G401.6 (cell line): ENCODE results near the gene DLG3.
"Not testable (repeated sequence)": the region's sequence is repeated elsewhere in the genome, so short reads cannot be mapped to it uniquely, and the experiment has no call there.

Experiments
- FAIRE-seq: peaks from 2 replicates; lab custom pipeline; 2012; peaks lifted over from hg19 to GRCh38; lab: Jason Lieb, UNC

DLG3 gene

DNA sequence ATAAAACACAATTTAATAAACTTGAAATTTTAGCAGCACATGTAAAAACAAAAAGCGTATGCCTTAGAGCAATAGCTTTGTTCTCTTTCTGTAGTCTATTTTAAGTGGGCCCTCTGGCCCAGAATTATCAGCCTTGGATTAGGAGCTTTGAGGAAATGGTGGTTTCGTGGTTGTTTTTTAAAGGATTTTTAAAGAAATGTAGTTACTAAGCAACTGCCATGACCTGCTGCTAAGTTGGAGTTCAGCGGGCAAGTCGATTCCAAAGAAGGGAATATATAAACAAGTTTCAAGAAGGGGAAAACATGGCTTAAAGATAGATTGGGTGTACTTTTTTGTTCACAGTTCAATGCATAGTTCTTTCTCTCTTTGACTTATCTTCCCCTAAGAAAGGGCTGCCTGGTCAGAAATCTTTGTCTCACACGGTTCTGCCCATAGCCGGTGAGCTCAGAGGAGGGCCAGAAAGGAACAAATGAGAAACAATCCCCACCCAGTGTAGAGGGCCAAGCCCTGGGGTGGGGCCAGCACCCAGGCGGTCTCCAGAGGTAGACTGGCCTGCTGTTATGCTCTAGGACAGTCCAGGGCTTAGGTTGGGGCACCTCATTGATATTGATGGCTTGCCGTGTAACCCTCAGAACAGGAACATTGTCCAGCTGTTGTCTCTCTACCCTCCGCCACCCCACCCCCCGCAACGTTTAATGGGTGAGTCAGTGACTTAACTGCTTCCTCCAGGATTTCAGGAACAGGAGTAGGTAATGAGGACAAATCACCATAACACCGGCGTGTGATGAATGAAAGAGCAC lies 32.5 kb downstream of the DLG3 start:
- FAIRE-seq = no peak

DNA sequence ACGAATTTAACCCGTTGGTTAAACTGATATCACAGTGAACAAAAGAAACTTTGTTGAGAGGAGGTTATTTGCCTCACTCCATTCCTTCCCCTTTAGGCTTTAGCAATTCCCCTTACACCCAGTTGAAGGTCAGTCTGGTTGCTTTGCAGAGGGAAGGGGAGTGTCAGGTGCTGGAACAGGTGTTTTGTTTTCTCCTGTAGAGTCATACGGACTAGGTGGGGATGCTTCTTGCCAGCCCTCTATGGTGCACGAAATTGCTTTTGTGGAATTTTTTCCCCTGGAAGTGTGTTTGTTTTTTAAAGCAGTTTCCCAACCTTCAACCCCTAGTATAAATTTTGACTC lies 33.1 kb downstream of the DLG3 start:
- FAIRE-seq = no peak

- no peak for FAIRE-seq
Observed at GRCh38 chrX:70478526-70479245, 34.1 kb downstream of the DLG3 start.

DNA sequence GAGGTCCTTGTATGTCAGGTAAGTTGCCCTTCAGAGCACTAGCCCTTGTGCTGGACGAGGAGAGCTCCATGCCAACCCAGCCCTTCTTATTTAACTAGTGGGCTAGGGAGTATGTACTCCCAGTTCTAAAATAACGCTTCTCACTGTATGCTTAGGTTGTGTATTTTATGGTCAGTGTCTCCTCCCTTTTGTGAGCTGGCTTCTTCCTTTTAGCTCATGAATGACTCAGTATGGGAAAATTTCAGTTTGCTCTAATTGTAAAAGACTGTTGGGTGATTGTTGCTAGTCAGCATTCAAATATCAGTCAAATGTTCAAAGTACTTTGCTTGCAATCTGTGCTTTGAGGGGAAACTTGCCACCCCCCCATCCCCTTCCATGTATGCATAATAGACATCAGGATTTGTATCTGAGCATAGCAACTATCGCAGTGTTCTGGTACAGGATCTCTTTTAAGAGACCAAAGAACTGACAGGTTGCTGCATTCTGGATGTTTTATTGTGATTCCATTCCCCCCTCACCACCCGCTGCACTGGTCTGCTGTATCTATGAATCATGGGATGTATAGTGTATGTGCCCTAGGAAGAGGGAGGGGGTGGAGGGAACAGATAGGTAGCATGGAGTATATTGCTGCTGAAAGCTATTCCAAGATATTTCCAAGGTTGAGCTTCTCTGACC lies 34.7 kb downstream of the DLG3 start:
- no peak for FAIRE-seq

DNA sequence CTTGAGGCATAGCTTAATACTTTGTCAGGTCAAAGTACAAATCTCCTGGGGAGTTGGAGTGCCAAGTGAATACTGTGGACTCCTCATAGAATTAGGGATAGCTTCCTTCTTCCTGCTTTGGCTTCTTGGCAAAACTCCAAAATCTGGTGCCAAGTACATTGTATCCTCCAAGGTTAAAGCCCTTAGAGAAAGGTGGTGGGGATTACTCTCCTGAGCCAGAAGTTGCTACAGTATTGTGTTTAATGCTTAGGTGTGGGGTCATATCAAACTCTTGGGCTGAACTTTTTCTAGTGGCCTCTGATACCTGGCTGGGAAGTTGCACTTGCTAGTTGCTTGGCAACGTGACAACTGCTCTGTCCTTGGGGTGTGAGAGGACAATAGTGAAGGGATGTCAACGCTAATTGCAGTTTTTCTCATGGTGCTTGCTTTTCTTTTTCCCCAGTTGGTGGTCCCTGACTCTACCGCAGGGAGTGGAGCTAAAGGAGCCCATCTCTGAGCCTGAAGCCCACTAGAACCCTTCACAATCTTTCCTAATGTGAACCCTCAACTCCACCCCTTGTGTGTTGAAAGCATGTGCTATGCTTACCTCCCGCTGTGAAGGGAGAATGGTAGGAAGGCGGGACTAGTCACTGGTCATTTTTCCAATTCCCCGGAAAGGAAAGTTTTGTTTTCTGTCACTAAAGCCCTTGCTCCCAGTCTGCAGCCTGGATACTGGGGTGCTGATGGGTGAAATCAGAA lies 35.5 kb downstream of the DLG3 start:
- no peak for FAIRE-seq

DNA sequence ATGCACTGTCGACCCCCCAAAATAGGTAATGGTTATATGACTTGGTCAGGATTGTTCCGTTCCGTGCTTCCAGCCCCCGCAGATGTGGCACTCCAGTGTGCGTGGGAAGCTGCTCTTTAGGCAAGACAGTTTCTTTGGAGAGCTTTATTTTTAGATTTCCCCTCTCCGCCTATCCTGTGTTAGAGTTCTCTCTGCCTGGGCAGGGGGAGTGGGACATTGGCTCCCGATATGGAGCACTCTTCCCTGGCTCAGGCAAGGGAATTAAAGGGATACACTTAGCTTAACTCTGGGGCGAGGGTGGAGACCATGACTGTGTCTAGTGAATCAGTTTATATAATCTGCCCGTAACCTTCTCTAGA lies 36.0 kb downstream of the DLG3 start:
- no peak for FAIRE-seq

- no peak for FAIRE-seq
Observed at GRCh38 chrX:70481471-70482270, 37.0 kb downstream of the DLG3 start.

DNA sequence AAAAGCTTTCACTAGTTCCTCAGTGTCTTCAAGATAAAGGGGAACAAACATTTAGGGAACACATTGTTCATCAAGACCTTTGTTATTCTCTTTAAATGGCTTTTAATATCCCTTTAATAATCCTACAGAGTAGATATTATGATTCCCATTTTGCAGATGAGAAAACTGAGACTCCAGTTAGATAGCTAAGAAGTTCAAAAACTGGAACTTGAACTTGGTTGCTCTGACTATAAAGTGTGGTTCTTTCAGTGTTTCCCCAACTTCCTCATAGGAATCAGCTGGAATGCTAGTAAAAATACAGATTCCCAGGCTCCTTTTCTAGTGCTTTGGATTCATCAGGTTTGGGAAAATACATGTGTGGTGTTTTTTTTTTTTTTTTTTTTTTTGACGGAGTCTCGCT lies 37.7 kb downstream of the DLG3 start:
- FAIRE-seq = no peak

DNA sequence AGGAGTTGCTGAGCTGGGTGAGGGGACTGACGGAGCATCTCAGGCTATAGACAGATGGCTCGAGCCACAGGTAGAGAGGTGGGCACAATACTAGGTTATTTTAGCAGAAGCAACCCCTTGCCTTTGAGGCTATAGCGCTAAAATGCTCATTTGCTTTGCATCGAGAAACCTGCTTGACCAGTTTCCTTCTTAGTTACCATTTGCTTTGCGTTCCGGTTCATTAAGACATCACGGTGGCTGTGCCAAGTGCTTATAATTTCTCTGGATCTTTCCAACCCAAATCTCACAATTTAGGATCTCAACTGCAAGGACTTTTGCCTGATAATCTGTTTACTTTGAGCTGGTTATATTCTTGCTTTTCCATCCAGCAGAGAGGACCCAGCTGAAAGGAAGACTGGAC lies 40.8 kb downstream of the DLG3 start:
- no peak for FAIRE-seq

- FAIRE-seq = no peak
Observed at GRCh38 chrX:70488856-70489255, 44.2 kb downstream of the DLG3 start.

GRCh38 chrX:70494441-70494840 lies 49.8 kb downstream of the DLG3 start:
- no peak for FAIRE-seq

- FAIRE-seq = no peak
Observed at GRCh38 chrX:70496491-70496890, 51.9 kb downstream of the DLG3 start.

DNA sequence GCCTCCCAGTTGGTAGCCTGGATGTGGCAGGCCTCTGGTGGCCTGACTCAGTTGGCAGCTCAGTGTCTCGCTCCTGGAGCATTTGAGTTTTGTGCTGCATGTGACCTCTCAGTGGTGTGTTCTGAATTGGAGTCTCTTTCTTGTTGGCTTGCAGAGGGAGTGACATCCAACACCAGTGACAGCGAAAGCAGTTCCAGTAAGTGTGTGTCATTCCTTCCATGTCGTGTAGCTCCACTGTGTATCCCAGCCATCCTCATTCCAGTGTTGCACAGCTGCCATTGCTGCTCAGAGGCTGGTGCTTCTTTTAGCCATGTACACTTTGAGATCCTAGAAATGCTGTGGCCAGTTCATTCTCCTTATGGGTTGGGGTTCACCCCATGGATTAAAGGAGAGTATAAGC lies 52.4 kb downstream of the DLG3 start:
- no peak for FAIRE-seq

DNA sequence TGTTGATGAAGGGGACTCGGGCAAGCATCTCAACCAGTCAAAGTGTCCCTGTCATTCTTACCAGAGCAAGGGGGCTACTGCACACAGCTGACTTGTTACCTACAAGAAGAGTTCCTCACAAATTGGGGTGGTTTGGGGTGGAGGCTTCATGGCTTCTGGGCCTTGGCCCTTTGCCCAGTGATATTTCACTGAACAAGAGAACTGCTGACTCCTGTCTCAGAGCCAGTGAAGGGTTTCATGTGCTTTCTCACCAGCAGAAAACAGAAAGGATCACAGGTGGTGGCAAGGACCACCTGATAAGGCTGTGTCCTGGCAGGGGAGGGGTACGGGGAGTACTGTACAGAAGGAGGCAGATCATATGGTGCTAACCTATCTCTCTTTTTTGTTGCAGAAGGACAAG lies 53.5 kb downstream of the DLG3 start:
- no peak for FAIRE-seq

GRCh38 chrX:70500826-70501225 lies 56.2 kb downstream of the DLG3 start:
- FAIRE-seq = no peak

- no peak for FAIRE-seq
Observed at GRCh38 chrX:70504772-70505450, 60.3 kb downstream of the DLG3 start.

DNA sequence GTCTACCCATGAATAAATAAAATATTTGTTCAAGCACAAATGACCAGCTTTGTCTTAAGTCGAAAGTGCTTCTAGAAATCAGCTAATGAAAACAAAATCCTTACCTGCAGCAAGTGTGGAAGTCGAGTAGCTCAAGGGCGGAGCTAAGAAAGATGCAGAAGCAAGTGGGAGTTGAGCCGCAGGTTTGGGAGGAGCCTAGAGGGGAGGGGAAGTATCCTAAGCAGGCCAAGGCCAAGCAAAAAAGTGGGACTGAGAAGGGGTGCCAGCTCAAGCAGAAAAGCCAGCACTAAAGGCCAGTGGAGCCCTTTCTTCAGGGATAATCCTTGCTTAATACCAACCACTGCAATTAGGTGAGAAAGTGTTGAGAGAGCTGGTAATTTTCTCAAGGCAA lies 60.8 kb downstream of the DLG3 start:
- no peak for FAIRE-seq

DNA sequence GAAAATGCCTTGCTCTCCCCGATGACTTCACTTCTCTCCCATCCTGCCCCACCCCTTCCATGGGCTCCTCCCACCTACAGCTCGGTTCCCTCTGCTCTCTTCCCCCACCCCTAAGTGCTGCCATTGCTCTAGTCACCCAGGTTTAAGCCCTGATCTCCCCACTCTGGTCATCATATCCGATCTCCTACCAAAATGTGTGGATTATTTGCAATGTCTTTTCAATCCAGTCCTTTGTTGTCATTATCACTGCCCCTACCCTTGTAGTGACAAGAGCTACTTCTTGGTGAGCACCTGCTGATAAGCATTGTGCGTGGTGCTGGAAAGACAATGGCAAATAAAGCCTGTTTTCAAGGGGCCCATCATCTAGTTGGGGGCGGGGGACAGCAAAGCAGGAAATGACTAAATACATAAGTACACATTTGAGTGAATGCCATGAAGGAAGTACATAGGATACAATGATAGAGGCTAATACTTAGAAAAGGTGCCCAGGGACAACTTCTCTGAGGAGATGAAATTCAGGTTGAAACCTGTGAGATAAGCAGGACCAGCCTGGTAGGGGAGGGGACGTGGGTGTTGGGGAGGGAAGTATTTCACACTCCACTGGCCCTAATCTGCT lies 63.8 kb downstream of the DLG3 start:
- no peak for FAIRE-seq

DNA sequence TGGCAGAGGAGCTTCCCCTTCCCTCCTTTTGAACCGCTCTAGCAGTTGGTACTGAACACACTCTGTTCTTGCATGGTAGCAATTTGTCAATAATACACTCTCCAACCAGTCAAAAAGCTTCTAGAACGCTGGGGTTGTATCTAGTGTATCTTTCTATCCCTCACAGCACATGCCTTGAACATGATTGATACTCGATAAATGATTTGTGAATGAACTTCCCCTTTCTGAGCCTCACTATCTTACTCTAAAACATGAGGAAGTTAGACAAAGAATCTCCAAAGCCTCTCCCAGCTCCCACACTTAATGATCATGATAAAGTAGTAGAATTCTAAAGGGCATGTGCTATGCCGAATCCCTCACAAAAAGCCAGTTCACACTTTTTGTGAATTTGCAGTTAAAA lies 64.4 kb downstream of the DLG3 start:
- FAIRE-seq = no peak

DNA sequence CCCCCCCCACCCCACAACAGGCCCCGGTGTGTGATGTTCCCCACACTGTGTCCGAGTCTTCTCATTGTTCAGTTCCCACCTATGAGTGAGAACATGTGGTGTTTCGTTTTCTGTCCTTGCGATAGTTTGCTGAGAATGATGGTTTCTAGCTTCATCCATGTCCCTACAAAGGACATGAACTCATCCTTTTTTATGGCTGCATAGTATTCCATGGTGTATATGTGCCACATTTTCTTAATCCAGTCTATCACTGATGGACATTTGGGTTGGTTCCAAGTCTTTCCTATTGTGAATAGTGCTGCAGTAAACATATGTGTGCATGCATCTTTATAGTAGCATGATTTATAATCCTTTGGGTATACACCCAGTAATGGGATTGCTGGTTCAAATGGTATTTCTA lies 70.6 kb downstream of the DLG3 start:
- not testable (repeated sequence) for FAIRE-seq

DNA sequence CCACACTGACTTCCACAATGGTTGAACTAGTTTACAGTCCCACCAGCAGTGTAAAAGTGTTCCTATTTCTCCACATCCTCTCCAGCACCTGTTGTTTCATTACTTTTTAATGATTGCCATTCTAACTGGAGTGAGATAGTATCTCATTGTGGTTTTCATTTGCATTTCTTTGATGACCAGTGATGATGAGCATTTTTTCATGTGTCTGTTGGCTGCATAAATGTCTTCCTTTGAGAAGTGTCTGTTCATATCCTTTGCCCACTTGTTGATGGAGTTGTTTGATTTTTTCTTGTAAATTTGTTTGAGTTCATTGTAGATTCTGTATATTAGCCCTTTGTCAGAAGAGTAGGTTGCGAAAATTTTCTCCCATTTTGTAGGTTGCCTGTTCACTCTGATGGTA lies 71.1 kb downstream of the DLG3 start:
- FAIRE-seq = not testable (repeated sequence)
